ENCODE measurements around the gene TMEM217.

DNA sequence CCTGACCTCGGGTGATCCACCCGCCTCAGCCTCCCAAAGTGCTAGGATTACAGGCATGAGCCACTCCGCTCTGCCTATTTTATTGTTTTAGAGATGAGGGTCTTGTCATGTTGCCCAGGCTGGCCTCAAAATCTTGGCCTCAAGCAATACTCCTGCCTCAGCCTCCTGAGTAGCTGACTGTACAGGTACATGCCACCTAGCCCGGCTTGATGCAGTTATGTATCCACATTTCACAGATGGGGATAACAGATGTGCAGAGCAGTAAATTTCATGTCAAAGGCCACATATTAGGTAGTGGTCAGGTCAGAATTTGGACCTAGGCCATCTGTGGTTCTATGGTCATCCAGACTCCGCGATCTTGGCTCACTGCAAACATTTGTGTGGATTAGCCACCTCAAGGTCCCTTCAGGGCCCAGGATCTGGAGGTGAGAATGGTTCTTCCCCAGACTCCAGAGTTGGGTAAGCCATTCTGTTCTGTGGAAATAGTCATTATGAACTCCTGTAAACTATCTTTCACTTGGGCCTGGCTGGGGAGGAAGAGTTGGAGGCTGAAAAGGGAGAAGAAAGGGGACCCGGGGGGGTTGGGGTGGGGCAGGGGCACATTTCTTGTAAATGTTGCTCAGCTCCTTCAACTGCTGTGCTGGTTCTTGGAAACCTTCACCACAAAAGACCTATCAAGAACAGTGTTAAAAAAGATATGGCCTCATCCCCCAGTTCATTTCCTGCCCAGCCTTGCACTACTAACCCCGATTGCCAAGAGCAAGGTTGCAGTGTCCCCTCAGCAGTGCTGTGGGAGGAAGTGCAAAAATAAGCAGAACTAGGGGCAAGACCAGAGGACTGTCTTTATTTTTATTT lies 75.0 kb downstream of the TMEM217 start:
- TF ChIP-seq, protein P1, sequence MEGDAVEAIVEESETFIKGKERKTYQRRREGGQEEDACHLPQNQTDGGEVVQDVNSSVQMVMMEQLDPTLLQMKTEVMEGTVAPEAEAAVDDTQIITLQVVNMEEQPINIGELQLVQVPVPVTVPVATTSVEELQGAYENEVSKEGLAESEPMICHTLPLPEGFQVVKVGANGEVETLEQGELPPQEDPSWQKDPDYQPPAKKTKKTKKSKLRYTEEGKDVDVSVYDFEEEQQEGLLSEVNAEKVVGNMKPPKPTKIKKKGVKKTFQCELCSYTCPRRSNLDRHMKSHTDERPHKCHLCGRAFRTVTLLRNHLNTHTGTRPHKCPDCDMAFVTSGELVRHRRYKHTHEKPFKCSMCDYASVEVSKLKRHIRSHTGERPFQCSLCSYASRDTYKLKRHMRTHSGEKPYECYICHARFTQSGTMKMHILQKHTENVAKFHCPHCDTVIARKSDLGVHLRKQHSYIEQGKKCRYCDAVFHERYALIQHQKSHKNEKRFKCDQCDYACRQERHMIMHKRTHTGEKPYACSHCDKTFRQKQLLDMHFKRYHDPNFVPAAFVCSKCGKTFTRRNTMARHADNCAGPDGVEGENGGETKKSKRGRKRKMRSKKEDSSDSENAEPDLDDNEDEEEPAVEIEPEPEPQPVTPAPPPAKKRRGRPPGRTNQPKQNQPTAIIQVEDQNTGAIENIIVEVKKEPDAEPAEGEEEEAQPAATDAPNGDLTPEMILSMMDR (IDR thresholded peaks at IDR 0.05) = no peak
- TF ChIP-seq POLR2A (IDR thresholded peaks at IDR 0.05) (no peak), POLR2AphosphoS5 (IDR thresholded peaks at IDR 0.05) (no peak)
